HG02981 (cell line): ENCODE data around the gene SBNO1.
A peak's percentile ranks its signal among the peaks of the same experiment; 100 is the strongest.
"Not testable (repeated sequence)": the region's sequence is repeated elsewhere in the genome, so short reads cannot be mapped to it uniquely, and the experiment has no call there.

Experiments
- ATAC-seq: cut with Tn5 transposase; IDR thresholded peaks from one replicate; pipeline ENCODE4 v1.9.1; 2021; ENCODE audit warnings: mild to moderate bottlenecking, moderate library complexity; ENCODE audit not compliant: unreplicated experiment

The SBNO1 gene

GRCh38 chr12:123389560-123390351 is 25.1 kb upstream of the SBNO1 start:
- peak; percentile 18 for ATAC-seq

DNA sequence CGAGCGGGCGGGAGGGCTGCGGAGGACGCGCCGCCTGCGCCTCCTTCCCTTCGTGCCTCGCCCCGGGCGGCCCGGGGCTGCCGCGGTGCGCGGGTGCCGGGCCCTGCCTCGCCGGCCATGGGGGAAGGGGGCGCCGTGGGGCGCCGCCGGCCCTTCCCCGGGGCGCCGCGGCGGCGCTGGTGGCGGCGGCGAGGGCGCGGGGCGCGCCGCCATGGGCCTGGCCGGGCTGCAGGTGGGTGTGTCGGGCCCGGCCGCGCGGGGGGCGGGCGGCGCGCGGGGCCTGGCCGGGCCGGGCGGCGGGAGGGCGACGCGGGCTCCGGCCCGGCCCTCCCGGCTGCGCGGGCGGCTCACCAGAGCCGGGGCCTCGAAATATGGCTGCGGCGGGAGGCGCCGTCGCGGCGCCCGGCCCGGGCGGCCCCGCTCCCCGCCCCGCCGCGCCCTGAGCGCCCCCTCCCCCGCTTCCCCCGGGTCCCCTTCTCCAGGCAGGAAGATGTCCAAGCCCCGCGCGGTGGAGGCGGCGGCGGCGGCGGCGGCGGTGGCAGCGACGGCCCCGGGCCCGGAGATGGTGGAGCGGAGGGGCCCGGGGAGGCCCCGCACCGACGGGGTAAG is 24.4 kb upstream of the SBNO1 start:
- no peak for ATAC-seq

DNA sequence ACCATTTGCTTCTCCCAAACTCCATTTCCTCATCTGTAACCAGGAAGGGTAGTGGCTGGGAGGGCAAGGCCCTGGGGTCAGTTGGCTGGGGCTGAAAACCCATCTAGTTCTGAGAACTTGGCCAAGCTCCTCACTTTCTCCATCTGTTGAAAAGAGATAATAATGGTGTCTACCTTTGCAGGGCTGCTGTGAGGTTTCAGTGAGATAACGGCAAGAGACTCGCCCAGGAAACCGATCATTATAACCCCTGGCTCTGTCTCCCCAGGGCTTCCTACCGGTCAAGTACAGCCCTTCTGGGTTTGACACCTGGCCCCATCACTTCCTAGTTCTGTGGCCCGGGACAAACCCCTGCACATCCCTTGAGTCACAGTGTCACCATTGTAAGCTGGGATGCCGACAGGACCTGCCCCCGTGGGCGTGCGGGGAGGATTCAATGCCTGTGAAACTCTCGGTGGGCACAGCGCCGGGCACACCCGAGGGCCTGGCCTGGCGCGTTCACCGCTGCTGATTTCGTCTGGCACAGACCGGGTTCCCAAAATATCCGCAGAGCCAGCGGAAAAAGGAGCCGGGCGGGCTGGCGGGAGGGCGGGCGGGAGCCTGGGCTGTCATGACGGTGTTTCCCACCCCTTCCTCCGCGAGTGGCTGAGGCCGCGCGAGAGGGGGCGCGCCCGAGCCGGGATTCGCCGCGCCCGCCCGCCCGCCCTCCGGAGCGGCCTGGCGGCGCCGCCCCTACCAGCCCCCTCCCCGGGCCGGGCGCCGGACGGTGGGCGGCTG is 23.7 kb upstream of the SBNO1 start:
- ATAC-seq, result peak; percentile 33

GRCh38 chr12:123387508-123388176 is 23.0 kb upstream of the SBNO1 start:
- no peak for ATAC-seq

- not testable (repeated sequence) for ATAC-seq
Measured at GRCh38 chr12:123385536-123385935, 20.9 kb upstream of the SBNO1 start.

GRCh38 chr12:123384994-123385376 is 20.3 kb upstream of the SBNO1 start:
- no peak for ATAC-seq

GRCh38 chr12:123384318-123384993 is 19.8 kb upstream of the SBNO1 start:
- no peak for ATAC-seq

DNA sequence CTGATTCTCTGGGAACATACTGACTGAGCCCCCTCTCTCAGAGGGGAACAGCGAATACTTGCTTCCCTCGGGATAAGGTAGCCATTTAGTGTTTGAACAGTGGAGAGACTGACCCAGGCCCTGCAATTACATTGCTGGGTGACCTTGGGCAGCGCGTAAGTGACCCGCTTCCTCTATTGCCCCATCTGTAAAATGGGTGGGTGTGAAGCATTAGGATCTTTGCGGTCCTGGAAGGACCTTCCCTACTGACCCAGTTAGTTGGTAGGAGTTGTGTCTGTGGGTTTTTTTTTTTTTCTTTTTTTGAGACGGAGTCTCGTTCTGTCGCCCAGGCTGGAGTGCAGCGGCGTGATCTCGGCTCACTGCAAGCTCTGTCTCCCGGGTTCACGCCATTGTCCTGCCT is 18.0 kb upstream of the SBNO1 start:
- ATAC-seq, result no peak

- no peak for ATAC-seq
Measured at GRCh38 chr12:123379391-123379790, 14.7 kb upstream of the SBNO1 start.

- ATAC-seq, result not testable (repeated sequence)
Measured at GRCh38 chr12:123372415-123372814, 7.8 kb upstream of the SBNO1 start.

GRCh38 chr12:123371667-123372368 is 7.2 kb upstream of the SBNO1 start:
- ATAC-seq, result not testable (repeated sequence)

- ATAC-seq, result no peak
Measured at GRCh38 chr12:123369229-123369628, 4.6 kb upstream of the SBNO1 start.

GRCh38 chr12:123368431-123368830 is 3.8 kb upstream of the SBNO1 start:
- ATAC-seq, result not testable (repeated sequence)

DNA sequence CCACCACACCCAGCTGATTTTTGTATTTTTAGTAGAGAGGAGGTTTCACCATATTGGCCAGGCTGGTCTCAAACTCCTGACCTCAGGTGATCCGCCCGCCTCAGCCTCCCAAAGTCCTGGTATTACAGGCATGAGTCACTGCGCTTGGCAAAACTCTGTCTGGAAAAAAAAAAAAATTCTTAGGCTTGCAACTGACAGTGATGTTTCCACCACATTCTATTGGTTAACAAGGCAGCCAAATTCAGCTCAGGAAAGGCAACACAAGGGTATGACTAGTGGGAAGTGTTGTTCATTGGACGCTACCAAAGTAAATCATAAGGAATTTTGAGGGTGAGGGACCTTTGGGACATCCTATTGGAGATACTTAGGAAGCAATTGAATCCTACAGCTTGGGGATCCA is 2.9 kb upstream of the SBNO1 start:
- no peak for ATAC-seq

DNA sequence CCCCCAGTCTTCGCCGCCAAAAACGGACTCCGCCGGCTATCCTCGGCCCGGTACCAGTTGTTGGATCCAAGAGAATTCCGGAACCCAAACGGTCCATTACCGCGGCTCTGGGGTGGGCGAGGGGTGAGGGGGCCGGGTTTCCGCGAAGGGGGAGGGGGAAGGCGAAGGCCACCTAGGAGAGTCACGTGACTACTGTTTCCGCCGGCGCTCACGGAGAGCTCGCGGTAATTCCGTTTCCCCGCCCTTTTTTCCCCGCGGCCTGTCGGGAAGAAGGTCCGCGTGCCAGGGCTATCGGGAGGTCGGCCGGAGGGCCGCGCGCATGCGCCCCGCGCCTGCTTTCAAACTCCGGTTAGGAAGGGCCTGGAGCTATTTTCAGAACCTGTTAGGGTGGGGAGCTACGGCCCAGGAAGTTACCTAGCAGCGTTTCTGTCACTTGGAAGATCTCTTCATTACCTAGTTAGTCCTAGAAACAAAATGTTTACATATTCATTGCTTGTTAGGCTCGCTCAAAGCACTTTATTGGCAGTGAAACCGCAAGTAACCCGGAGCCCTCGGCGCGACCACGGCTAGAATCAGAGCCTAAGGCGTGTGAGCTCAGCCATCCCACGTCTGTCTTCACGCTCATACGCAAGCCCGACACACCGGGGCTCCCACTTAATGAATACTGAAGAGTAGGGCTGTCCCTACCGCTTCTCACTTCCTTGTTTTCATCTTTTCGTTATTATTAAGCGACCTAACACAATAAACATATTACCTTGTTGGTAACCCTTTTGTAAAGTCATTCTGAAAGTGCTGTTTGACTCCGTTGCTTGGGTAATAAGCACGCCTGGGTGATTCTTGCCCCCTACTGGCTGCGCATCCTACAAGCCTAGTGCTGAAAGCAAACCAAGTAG is 624 bp upstream of the SBNO1 start:
- ATAC-seq, result peak; percentile 69

GRCh38 chr12:123363740-123364531 is 711 bp downstream of the SBNO1 start:
- peak; percentile 7 for ATAC-seq

DNA sequence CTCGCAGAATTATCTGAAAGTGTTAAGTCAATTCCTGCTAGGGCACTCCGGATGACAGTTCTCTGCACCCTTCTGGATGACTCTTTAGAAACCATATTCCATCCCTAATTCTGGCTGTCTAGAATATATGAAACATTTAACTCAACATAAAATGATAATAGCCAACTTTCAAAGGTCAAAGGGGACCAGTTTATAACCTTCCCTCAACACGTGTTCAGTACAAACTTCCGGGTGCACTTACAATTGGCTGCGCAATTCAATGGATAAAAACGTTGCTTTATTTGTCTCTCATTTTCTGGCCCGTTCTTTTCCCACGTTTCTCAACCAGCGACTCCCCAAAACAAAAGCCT is 1.3 kb downstream of the SBNO1 start:
- no peak for ATAC-seq

- no peak for ATAC-seq
Measured at GRCh38 chr12:123358035-123358434, 6.6 kb downstream of the SBNO1 start.
